ENCODE measurements around the gene CCDC93.

GRCh38 chr2:117888897-117889296, 125.0 kb downstream of the CCDC93 start:
- TF ChIP-seq EZH2 (IDR thresholded peaks at IDR 0.05; ENCODE audit: borderline replicate concordance, control insufficient read depth, low read depth, low read length): no peak
- no peak for TF ChIP-seq POLR2A (IDR thresholded peaks at IDR 0.05; ENCODE audit: low read depth, low read length)
- no peak for TF ChIP-seq ZBTB33 (IDR thresholded peaks at IDR 0.05)
- no peak for TF ChIP-seq CTCF (IDR thresholded peaks at IDR 0.05 in 2 of 3, conservative IDR thresholded peaks at IDR 0.05 in 1 of 3; ENCODE audit: control insufficient read depth in 2 of 3, extremely low read depth in 1 of 3, insufficient read depth in 1 of 3, low read depth in 3 of 3, low read length in 3 of 3)
- TF ChIP-seq ZBTB4 (CRISPR knock-in tag; IDR thresholded peaks at IDR 0.05): no peak
- no peak for TF ChIP-seq KDM1A (IDR thresholded peaks at IDR 0.05; ENCODE audit: borderline replicate concordance)

All from GM12878 (cell line).